Measurements from ENCODE around the gene ANKEF1.

GRCh38 chr20:9985281-9985680 lies 49.5 kb upstream of the ANKEF1 start:
- TF ChIP-seq POLR2A (IDR thresholded peaks at IDR 0.05), result no peak
- no peak for TF ChIP-seq CTCF (IDR thresholded peaks at IDR 0.05)
- no peak for TF ChIP-seq EP300 (IDR thresholded peaks at IDR 0.05)
